ENCODE results near the gene MAP2K3. TPM values are rescaled to one million over a fixed set of nuclear protein-coding genes. Genes with fewer than 3 reads are reported as not detected.

Gene MAP2K3
- total and polyA plus RNA-seq, 12 donors: 6.4 to 64.8 (median 32.2) TPM

DNA sequence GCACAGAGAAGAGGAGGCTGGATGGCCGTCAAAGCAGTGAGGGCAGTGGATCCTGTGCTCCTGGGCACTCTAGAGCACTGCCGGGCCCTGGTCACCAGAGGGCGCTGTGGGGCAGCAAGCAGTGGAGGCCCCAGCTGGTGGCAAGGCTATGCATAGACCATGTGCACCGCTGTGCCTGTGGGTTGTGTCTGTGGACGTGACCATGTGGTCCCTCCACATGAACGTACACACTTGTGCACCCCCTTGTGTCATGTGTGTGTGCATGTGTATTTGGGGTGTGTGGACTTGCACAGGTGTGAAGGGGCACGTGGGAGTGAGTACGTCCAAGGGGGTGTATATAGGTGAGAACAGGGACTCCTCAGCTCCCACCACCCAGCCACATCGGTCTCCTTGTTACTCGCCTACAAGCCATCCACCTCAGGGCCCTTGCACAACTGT is 4.4 kb upstream of the MAP2K3 start:
- intact Hi-C loops (cut with DNase I): no loop called here
- H3K4me1 ChIP-seq (replicated peaks in 1 of 2): peaks cover under 1 to 27% of the 10 kb centered on the region in 2 donors
- H3K27me3 ChIP-seq: no peaks in the 10 kb centered on the region
- H3K9me3 ChIP-seq (replicated peaks in 1 of 3): no peaks in the 10 kb centered on the region
- 17 to 35% (median 23%) methylated on average over 6 to 10 of the region's 10 CpGs for WGBS, 4 donors
- TF ChIP-seq CTCF (IDR thresholded peaks at IDR 0.05): peak; percentile 91 to 98 (median 96)
- no peak for TF ChIP-seq POLR2A (IDR thresholded peaks at IDR 0.05)
- no peak overlapping the region for H3K4me3 ChIP-seq
- peak; percentile 86 to 96 (median 91) for DNase-seq
- H3K36me3 ChIP-seq (replicated peaks in 1 of 2): no peaks in the 10 kb centered on the region
- H3K27ac ChIP-seq: no peak overlapping the region

DNA sequence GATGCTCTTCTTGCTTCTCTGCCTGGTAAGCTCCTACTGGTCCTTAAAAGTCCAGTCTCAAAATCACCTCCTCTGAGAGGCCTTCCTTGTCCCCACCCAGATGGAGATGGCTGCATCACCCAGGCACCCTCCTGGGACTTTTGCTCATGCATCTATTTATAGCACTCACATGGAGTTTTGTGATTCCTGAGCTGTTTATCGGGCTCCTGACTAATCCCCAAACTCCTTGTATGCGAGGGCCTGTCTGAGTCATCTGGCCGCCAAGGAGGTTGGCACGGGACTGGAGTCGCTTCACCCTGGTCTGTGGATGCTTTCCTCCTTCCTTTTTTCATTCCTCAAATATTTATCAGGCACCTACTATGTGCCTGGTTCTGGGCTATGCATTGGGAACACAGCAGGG is 2.3 kb upstream of the MAP2K3 start:
- H3K4me3 ChIP-seq: no peak overlapping the region
- intact Hi-C loops (cut with DNase I): no loop called here
- TF ChIP-seq POLR2A (IDR thresholded peaks at IDR 0.05) (peak in 1 of 2 donors; percentile 13), CTCF (IDR thresholded peaks at IDR 0.05) (no peak)
- H3K36me3 ChIP-seq (replicated peaks in 1 of 2): no peaks in the 10 kb centered on the region
- DNase-seq: peak; percentile 68 to 90 (median 86)
- H3K27me3 ChIP-seq: no peaks in the 10 kb centered on the region
- no peaks in the 10 kb centered on the region for H3K9me3 ChIP-seq (replicated peaks in 1 of 3)
- 24 to 45% (median 36%) methylated on average over 5 of the region's 5 CpGs for WGBS, 4 donors
- peak overlapping the region in 3 of 5 donors; percentile 63 to 99 (median 67) for H3K27ac ChIP-seq
- peaks cover 19 to 30% of the 10 kb centered on the region in 2 donors for H3K4me1 ChIP-seq (replicated peaks in 1 of 2)

GRCh38 chr17:21282850-21283249 is 1.7 kb upstream of the MAP2K3 start:
- peaks cover 25 to 35% of the 10 kb centered on the region in 2 donors for H3K4me1 ChIP-seq (replicated peaks in 1 of 2)
- intact Hi-C loops (cut with DNase I): no loop called here
- 62 to 74% (median 70%) methylated on average over 5 of the region's 5 CpGs for WGBS, 4 donors

More at GRCh38 chr17:21282850-21283249, 1.7 kb upstream of the MAP2K3 start:
- peak in 1 of 7 donors; percentile 25 for DNase-seq
- no peak for TF ChIP-seq POLR2A (IDR thresholded peaks at IDR 0.05)
- TF ChIP-seq CTCF (IDR thresholded peaks at IDR 0.05): no peak
- Histone ChIP-seq H3K27ac (peak overlapping the region in 3 of 5 donors; percentile 63 to 99 (median 67)), H3K27me3 (no peaks in the 10 kb centered on the region), H3K36me3 (replicated peaks in 1 of 2) (no peaks in the 10 kb centered on the region), H3K4me3 (no peak overlapping the region), H3K9me3 (replicated peaks in 1 of 3) (no peaks in the 10 kb centered on the region)

Measured in adrenal gland (tissue), 12 donors.